MG63 (cell line): ENCODE measurements around the gene MYOC. TPM values are rescaled to one million over a fixed set of nuclear protein-coding genes. Genes with fewer than 3 reads are reported as not detected.

Experiments
- DNase-seq: peaks from one replicate; pipeline ENCODE4 v3.0.0-alpha.2; 2020
- H3K27me3 ChIP-seq: fragments of 250-450 bp; sonication (Bioruptor Pico); 2 replicates; pipeline ENCODE4 v1.5.1; 2020; ENCODE audit warnings: mild to moderate bottlenecking, moderate library complexity
- H3K36me3 ChIP-seq: fragments of 250-450 bp; sonication (Bioruptor Pico); 2 replicates; pipeline ENCODE4 v1.5.1; 2020; ENCODE audit warnings: mild to moderate bottlenecking, moderate library complexity
- H3K4me3 ChIP-seq: fragments of 250-450 bp; sonication (Bioruptor Pico); 2 replicates; pipeline ENCODE4 v1.5.1; 2020; ENCODE audit warnings: mild to moderate bottlenecking, moderate library complexity
- H3K9me3 ChIP-seq: fragments of 250-450 bp; sonication (Bioruptor Pico); 2 replicates; pipeline ENCODE4 v1.5.1; 2020; ENCODE audit warnings: mild to moderate bottlenecking, moderate library complexity
- total RNA-seq: library from RNA; depleted of rRNA; stranded (reverse); fragments of >200 nt; shearing (Covaris generic); gene quantifications from 2 replicates; pipeline ENCODE4 v1.2.3, GENCODE V29; 2014; ENCODE audit warnings: low replicate concordance; rRNA removed

Gene MYOC
- total RNA-seq, 1 experiment from 2014 or later = 1.3 TPM

DNA sequence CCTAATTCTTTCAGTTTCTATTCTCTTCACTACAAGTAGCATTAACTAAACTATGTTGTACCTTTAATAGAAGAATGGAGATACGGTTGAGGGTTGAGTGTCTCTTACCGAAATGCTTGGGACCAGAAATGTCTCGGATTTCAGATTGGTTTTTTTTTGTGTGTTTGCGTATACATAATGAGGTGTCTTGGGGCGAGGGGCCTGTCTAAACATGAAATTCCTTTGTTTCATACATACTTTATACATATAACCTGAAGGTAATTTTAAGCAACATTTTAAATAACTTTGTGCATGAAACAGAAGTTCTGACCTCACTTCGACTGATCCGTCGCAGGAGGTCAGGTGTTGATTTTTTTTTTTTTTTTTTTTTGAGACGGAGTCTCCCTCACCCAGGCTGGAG, 66.8 kb downstream of the MYOC start:
- H3K27me3 ChIP-seq = no peaks in the 10 kb centered on the region
- no peak for DNase-seq
- no peak overlapping the region for H3K4me3 ChIP-seq
- H3K9me3 ChIP-seq = no peaks in the 10 kb centered on the region
- peaks cover 74% of the 10 kb centered on the region for H3K36me3 ChIP-seq

Other genes starting within 250 kb of the MYOC start
- 19.5 and 24.0 TPM in 2 replicates for gene PRRC2C, start 167.2 kb downstream of the MYOC start, total RNA-seq
- gene MYOCOS, start 30.4 kb downstream of the MYOC start, total RNA-seq = not detected in 2 replicates
- 8.0 and 12.1 TPM in 2 replicates for gene VAMP4, start 89.4 kb upstream of the MYOC start, total RNA-seq
- 45.0 and 71.2 TPM in 2 replicates for gene METTL13, start 129.0 kb upstream of the MYOC start, total RNA-seq
- gene DNM3, start 188.8 kb upstream of the MYOC start, total RNA-seq = 0.10 TPM in 1 of 2 replicates, not detected in the other